Gastrocnemius medialis (tissue), 4 donors: ENCODE results near the gene NDUFA11. TPM values are rescaled to one million over a fixed set of nuclear protein-coding genes. Genes with fewer than 3 reads are reported as not detected.
"Not testable (repeated sequence)": the region's sequence is repeated elsewhere in the genome, so short reads cannot be mapped to it uniquely, and the experiment has no call there.

Source experiments
- ATAC-seq, 2 donors: fragments of 150-250 bp; one replicate each; pipeline ENCODE4 v1.9.1; 2016
- DNase-seq, 2 donors: peaks; one replicate each; pipeline ENCODE4 v3.0.0-alpha.2; 2019
- H3K27ac ChIP-seq, 4 donors: fragments of 200-600 bp; sonication (generic); 1 replicate in 1 of 4; 2 replicates in 3 of 4; pipeline ENCODE4 v1.5.1; 2016 to 2018; ENCODE audit warnings: mild to moderate bottlenecking in 2 of 4, moderate library complexity in 1 of 4
- H3K27me3 ChIP-seq, 3 donors: fragments of 200-600 bp; sonication (generic) in 2 of 3; 1 replicate in 1 of 3; 2 replicates in 2 of 3; pipeline versions ENCODE4 v1.5.1 to v1.6.0; 2016 to 2019; ENCODE audit warnings: mild to moderate bottlenecking in 1 of 3, moderate library complexity in 1 of 3
- H3K36me3 ChIP-seq, 2 donors: fragments of 200-600 bp; sonication (generic) in 1 of 2; one replicate each; pipeline ENCODE4 v1.5.1; 2017 to 2018
- H3K4me1 ChIP-seq, 2 donors: fragments of 200-600 bp; sonication (generic) in 1 of 2; one replicate each; pipeline ENCODE4 v1.5.1; 2016 to 2017; ENCODE audit warnings: mild to moderate bottlenecking in 2 of 2
- H3K4me3 ChIP-seq, 4 donors: fragments of 200-600 bp; sonication (generic) in 3 of 4; 1 replicate in 1 of 4; 2 replicates in 3 of 4; pipeline ENCODE4 v1.5.1; 2016 to 2019; ENCODE audit warnings: mild to moderate bottlenecking in 2 of 4
- H3K9me3 ChIP-seq, 3 donors: fragments of 200-600 bp; sonication (generic) in 2 of 3; 1 replicate in 1 of 3; 2 replicates in 2 of 3; pipeline ENCODE4 v1.5.1; 2016 to 2019
- CTCF ChIP-seq, 5 experiments: fragments of 450-650 bp in 3 of 5; fragments of 200-600 bp in 2 of 5; sonication (generic) in 2 of 5; IDR thresholded peaks in 4 of 5; conservative IDR thresholded peaks in 1 of 5; 1 replicate in 4 of 5; 2 replicates in 1 of 5; pipeline ENCODE4 v1.5.1; 2016 to 2019; ENCODE audit warnings: antibody characterized with exemption in 5 of 5, mild to moderate bottlenecking in 3 of 5, moderate library complexity in 3 of 5
- POLR2A ChIP-seq, 2 donors: fragments of 450-650 bp; IDR thresholded peaks; one replicate each; pipeline ENCODE4 v1.6.1; 2017; ENCODE audit warnings: antibody characterized with exemption in 2 of 2, mild to moderate bottlenecking in 2 of 2, moderate library complexity in 2 of 2
- in situ Hi-C, 4 donors: fragments of 200-750 bp; cut with MboI; loops; one replicate each; pipeline versions ENCODE4 v1.15.0 to v1.8.0; 2017; ENCODE audit warnings: low sequenced_read_pairs in 4 of 4
- intact Hi-C: fragments of 100-400 bp; cut with DNase I; formaldehyde crosslinking; loops from one replicate; pipeline ENCODE4 v1.15.1; 2023; ENCODE audit warnings: low total_unique reads
- total RNA-seq, 4 donors: library from RNA; depleted of rRNA; stranded (reverse); fragments of >200 nt; gene quantifications; one replicate each; pipeline versions ENCODE4 v1.1.0 to v1.2.3, GENCODE V29; 2016

Gene NDUFA11
- total RNA-seq, 4 donors from 2014 or later: 190 to 349 (median 221) TPM

GRCh38 chr19:5851302-5851701, 52.3 kb downstream of the NDUFA11 start, which contains the start of gene FUT3:
TSS of gene FUT3 (minus strand) at chr19:5851449.
- TF ChIP-seq POLR2A (IDR thresholded peaks at IDR 0.05): no peak
- TF ChIP-seq CTCF (IDR thresholded peaks at IDR 0.05 in 4 of 5, conservative IDR thresholded peaks at IDR 0.05 in 1 of 5): no peak
- Histone ChIP-seq H3K9me3 (no peaks in the 10 kb centered on the region), H3K27me3 (peaks cover 0 to 9% (median 3%) of the 10 kb centered on the region in 3 donors), H3K4me1 (no peaks in the 10 kb centered on the region), H3K4me3 (no peak within 1 kb of the TSS), H3K27ac (no peak within 1 kb of the TSS), H3K36me3 (no peaks in the 10 kb centered on the region)
- intact Hi-C loops: no loop called here
- in situ Hi-C loops: no loop called here
- ATAC-seq (no peak), DNase-seq (no peak)

- no peak for TF ChIP-seq CTCF (IDR thresholded peaks at IDR 0.05 in 4 of 5, conservative IDR thresholded peaks at IDR 0.05 in 1 of 5)
- TF ChIP-seq POLR2A (IDR thresholded peaks at IDR 0.05): no peak
- no peaks in the 10 kb centered on the region for H3K9me3 ChIP-seq
- H3K36me3 ChIP-seq: no peaks in the 10 kb centered on the region
- no peaks in the 10 kb centered on the region for H3K4me1 ChIP-seq
- intact Hi-C loops: no loop called here
- peaks cover 0 to 9% (median 3%) of the 10 kb centered on the region in 3 donors for H3K27me3 ChIP-seq
- in situ Hi-C loops: no loop called here
- ATAC-seq (no peak), DNase-seq (no peak)
- H3K27ac ChIP-seq: no peak overlapping the region
- H3K4me3 ChIP-seq: no peak overlapping the region
Measured at GRCh38 chr19:5850743-5851293, 52.8 kb downstream of the NDUFA11 start.

- no peak overlapping the region for H3K27ac ChIP-seq
- intact Hi-C loops: no loop called here
- DNase-seq (no peak), ATAC-seq (no peak)
- no peak for TF ChIP-seq CTCF (IDR thresholded peaks at IDR 0.05 in 4 of 5, conservative IDR thresholded peaks at IDR 0.05 in 1 of 5)
- TF ChIP-seq POLR2A (IDR thresholded peaks at IDR 0.05): no peak
- H3K36me3 ChIP-seq: no peaks in the 10 kb centered on the region
- no peaks in the 10 kb centered on the region for H3K4me1 ChIP-seq
- H3K4me3 ChIP-seq: no peak overlapping the region
- H3K9me3 ChIP-seq: no peaks in the 10 kb centered on the region
- peaks cover 0 to 4% (median 3%) of the 10 kb centered on the region in 3 donors for H3K27me3 ChIP-seq
- in situ Hi-C loops: no loop called here
Measured at GRCh38 chr19:5850189-5850588, 53.4 kb downstream of the NDUFA11 start.

- H3K4me3 ChIP-seq, DNase-seq, in situ Hi-C loops, H3K4me1 ChIP-seq, H3K9me3 ChIP-seq, H3K36me3 ChIP-seq, H3K27me3 ChIP-seq, intact Hi-C loops, ATAC-seq, H3K27ac ChIP-seq: not testable (repeated sequence)
Measured at GRCh38 chr19:5848621-5849020, 55.0 kb downstream of the NDUFA11 start.

- DNase-seq, intact Hi-C loops, H3K9me3 ChIP-seq, H3K27ac ChIP-seq, H3K4me1 ChIP-seq, H3K36me3 ChIP-seq, in situ Hi-C loops, H3K27me3 ChIP-seq, ATAC-seq, H3K4me3 ChIP-seq: not testable (repeated sequence)
Measured at GRCh38 chr19:5847846-5848245, 55.7 kb downstream of the NDUFA11 start.

Other genes starting within 250 kb of the NDUFA11 start
- 100 to 1,000 TPM in 1 of 4 donors, 10 to 100 TPM in 3; 45.7 to 122 (median 74.8) TPM for gene MICOS13, start 223.3 kb downstream of the NDUFA11 start, total RNA-seq
- gene HSD11B1L, start 222.8 kb downstream of the NDUFA11 start, total RNA-seq: 10 to 100 TPM in 3 of 4 donors, 1 to 10 TPM in 1; 5.8 to 33.2 (median 21.5) TPM
- 100 to 1,000 TPM; 329 to 784 (median 462) TPM for gene RPL36, start 213.5 kb downstream of the NDUFA11 start, total RNA-seq
- 10 to 100 TPM; 33.1 to 77.7 (median 70.4) TPM for gene LONP1, start 183.6 kb downstream of the NDUFA11 start, total RNA-seq
- not detected for gene CATSPERD, start 183.2 kb downstream of the NDUFA11 start, total RNA-seq
- gene PRR22, start 119.0 kb downstream of the NDUFA11 start, total RNA-seq: 1 to 10 TPM in 1 of 4 donors, under 1 TPM in 1, not detected in 2; 0.24 to 1.0 TPM
- gene DUS3L, start 112.6 kb downstream of the NDUFA11 start, total RNA-seq: 10 to 100 TPM; 19.5 to 45.9 (median 25.0) TPM
- gene NRTN, start 98.7 kb downstream of the NDUFA11 start, total RNA-seq: not detected
- gene FUT6, start 64.1 kb downstream of the NDUFA11 start, total RNA-seq: under 1 TPM in 1 of 4 donors, not detected in 3; 0.29 TPM
- under 1 TPM in 1 of 4 donors, not detected in 3; 0.32 TPM for gene FUT3, start 52.3 kb downstream of the NDUFA11 start, total RNA-seq
- not detected for gene FUT5, start 33.2 kb downstream of the NDUFA11 start, total RNA-seq
- 1 to 10 TPM in 3 of 4 donors, under 1 TPM in 1; 0.46 to 3.0 (median 2.1) TPM for gene VMAC, start 1.1 kb upstream of the NDUFA11 start, total RNA-seq
- 1 to 10 TPM; 1.2 to 2.4 (median 2.0) TPM for gene CAPS, start 10.5 kb upstream of the NDUFA11 start, total RNA-seq
- 10 to 100 TPM; 37.4 to 74.3 (median 61.3) TPM for gene RANBP3, start 74.3 kb upstream of the NDUFA11 start, total RNA-seq
- 10 to 100 TPM in 1 of 4 donors, 1 to 10 TPM in 2, under 1 TPM in 1; 0.31 to 10.5 (median 2.2) TPM for gene RFX2, start 206.7 kb upstream of the NDUFA11 start, total RNA-seq
- gene ACSBG2, start 231.9 kb upstream of the NDUFA11 start, total RNA-seq: not detected